G401.6 (cell line): Measurements from ENCODE around the gene COPS7A.

Experiments used
- FAIRE-seq: peaks from 2 replicates; lab custom pipeline; 2012; peaks lifted over from hg19 to GRCh38; lab: Jason Lieb, UNC

The COPS7A gene

DNA sequence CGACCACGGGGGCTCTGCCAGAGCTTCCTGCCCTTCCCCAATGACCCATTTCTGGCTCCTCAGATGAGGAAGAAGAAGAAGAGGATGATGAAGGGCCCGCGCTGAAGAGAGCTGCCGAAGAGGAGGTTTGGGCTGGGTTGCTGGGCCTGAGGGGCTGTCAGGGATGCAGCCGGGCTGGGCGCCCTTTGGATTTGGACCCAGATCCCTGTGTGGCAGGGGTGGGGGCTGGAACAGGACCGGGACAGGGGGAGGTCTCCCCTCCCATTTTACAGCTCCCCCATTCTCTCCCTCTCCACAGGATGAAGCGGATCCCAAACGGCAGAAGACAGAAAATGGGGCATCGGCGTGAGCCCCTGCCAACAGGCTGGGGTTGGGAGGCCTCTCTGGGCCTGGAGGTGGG lies 46.2 kb downstream of the COPS7A start:
- no peak for FAIRE-seq

DNA sequence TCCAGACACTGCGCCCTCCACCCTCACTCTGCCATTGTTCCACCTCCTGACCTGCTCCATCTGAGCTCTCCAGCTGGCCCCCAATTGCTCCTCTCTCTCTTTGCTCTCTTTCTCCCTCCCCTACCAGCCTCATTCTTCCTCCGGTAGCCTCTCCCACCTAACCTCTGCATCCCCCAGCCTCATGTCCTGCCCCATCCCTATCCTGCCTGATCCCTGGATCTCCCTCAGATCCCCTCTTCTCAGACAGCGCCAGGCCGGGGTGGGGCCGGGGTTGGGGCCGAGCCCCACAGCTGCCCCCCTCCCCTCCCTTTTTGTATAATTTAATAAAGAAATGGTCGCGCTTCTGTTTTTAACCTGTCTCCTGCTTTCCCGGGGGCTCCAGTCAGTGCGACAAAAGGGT lies 46.8 kb downstream of the COPS7A start:
- no peak for FAIRE-seq

GRCh38 chr12:6771091-6771495 lies 47.2 kb downstream of the COPS7A start:
- FAIRE-seq: no peak

- no peak for FAIRE-seq
These were observed 47.9 kb downstream of the COPS7A start for GRCh38 chr12:6771509-6772330.

DNA sequence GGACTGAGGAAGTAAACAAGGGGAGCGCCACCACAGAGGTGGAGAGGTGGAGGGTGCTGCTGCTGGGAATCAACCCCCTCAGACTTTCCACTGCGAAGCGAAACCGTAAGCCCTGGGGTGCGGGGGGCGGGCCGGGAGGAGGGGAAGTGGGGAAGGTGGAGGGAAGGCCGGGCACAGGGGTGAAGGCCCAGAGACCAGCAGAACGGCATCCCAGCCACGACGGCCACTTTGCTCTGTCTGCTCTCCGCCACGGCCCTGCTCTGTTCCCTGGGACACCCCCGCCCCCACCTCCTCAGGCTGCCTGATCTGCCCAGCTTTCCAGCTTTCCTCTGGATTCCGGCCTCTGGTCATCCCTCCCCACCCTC lies 48.5 kb downstream of the COPS7A start, which contains the start of gene LAG3:
TSS of gene LAG3 (plus strand) at position 190 of the 365 bp plus-strand sequence. CDS start 333 bp downstream, outside the sequence.
- no peak for FAIRE-seq

GRCh38 chr12:6772726-6773589 lies 49.1 kb downstream of the COPS7A start:
- no peak for FAIRE-seq

DNA sequence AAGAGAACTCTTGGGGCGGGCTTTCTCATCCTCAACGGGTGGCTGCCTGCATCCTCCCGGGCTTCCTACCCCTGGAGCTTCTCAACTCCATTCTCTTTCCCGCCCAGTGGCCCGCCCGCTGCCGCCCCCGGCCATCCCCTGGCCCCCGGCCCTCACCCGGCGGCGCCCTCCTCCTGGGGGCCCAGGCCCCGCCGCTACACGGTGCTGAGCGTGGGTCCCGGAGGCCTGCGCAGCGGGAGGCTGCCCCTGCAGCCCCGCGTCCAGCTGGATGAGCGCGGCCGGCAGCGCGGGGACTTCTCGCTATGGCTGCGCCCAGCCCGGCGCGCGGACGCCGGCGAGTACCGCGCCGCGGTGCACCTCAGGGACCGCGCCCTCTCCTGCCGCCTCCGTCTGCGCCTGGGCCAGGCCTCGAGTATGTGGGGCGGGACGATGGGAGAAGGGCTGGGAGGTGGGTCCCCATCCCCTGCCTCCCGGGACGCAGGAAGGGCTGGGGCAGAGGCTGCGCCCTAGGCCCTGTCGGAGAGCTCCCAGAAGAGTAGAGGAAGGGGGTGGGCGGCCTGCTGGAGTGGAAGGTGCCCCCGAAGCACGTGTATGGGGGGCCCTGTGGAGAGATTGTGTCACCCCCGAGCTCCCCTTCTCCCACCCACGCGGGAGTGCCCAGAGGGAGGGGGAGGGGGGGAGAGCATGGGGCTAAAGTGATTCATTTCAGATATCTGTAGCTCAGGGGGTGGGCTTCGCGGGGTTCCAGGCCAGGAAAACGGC lies 49.9 kb downstream of the COPS7A start:
- no peak for FAIRE-seq

GRCh38 chr12:6774499-6775062 lies 50.7 kb downstream of the COPS7A start:
- FAIRE-seq: no peak

DNA sequence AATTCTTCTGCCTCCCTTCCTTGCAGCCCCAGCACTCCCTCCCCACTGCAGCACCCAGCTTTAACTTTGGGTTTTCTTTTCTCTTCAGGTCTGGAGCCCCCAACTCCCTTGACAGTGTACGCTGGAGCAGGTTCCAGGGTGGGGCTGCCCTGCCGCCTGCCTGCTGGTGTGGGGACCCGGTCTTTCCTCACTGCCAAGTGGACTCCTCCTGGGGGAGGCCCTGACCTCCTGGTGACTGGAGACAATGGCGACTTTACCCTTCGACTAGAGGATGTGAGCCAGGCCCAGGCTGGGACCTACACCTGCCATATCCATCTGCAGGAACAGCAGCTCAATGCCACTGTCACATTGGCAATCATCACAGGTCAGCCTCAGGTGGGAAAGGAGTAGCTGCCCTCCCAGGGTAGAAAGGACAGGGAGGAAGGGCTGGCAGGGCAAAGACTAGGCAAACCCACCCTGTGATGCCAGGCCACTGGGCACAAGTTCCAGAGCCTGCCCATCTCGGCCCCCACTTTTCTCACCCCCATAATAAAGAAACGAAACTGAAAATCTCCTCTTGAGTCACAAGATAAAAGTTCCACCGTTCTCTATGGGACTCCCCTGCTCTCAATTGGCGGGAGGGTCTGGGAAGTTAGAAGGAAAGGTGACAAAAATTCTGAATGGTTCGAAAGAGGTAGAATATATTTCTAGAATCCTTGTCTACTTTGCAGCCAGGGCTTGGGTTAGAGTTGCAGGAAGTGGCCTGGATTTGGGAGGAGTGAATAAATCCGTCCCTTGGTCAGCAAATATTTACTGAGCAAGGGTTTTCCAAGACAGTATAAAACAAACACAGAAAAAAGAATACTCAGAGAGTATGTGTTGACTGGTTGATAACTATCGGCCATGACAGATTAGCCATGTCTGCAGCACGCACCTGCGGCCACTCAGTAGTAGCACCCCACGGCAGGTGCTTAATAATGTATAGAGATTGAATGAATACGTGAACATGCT lies 51.6 kb downstream of the COPS7A start:
- FAIRE-seq: no peak

DNA sequence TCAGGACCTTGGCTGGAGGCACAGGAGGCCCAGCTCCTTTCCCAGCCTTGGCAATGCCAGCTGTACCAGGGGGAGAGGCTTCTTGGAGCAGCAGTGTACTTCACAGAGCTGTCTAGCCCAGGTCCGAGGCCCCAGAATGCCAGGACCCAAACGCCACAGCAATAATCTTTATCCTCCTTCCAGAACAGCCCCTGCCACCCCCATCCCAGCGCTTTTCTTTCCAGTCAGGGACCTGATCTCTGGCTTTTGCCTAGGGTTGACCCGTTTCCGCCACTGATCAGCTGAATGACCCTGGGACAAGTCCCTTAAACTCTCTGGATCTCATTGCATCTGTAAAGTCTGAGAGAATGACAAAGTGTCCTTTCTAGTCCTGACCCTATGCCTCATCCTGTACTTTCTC lies 53.5 kb downstream of the COPS7A start:
- FAIRE-seq: no peak

DNA sequence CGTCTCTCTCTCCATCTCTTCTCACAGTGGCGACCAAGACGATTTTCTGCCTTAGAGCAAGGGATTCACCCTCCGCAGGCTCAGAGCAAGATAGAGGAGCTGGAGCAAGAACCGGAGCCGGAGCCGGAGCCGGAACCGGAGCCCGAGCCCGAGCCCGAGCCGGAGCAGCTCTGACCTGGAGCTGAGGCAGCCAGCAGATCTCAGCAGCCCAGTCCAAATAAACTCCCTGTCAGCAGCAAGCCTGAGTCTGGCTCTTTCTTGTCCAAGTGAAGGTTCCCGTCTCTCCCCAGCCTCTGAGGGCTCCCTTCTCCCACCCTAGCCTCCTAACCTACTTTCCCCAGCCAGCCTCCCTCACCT lies 54.3 kb downstream of the COPS7A start:
- FAIRE-seq: no peak

DNA sequence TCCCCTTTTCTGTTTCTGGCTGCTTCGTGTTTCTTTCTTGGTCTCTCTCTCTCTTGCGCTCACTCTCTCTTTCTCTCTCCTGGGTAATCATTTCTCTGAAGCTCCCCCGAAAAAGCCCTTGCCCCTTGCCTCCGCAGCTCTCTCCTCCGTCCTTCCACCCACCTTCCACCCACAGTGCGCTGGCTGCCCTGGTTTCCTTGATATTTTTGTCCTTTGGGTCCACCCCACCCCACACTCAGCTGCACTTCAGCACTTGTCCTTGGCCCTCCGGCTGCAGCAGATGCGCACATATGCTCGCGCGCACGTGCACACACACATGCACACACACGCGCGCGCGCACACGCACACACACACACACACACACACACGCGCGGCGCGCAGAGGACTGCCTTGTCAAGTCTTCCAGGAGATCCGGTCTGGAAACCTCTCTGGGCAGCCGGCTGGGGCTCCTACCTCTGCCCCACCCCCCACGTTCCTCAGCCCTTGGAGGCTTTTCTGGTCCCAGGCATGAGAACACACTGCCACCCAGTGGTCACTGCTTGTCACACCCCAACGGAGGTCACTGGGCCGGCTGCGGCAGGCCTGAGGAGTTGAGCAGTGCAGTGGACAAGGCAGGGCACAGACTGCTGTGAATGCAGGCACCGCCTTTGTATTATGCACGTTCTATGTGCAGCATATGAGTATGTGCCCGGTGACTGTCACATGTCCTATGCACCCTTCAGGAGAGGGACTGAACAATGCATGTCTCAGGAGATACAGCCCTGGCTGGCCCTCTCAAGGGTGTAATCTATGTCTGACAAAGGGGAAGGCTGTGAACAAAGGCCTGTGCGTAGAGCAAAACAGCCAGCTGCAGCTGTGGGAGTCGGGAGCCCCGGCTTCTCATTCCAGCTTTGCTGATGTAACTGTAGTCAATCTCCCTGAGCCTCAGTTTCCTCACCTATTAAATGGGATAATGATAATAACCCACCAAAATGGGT lies 55.0 kb downstream of the COPS7A start:
- peak; percentile 96 for FAIRE-seq

DNA sequence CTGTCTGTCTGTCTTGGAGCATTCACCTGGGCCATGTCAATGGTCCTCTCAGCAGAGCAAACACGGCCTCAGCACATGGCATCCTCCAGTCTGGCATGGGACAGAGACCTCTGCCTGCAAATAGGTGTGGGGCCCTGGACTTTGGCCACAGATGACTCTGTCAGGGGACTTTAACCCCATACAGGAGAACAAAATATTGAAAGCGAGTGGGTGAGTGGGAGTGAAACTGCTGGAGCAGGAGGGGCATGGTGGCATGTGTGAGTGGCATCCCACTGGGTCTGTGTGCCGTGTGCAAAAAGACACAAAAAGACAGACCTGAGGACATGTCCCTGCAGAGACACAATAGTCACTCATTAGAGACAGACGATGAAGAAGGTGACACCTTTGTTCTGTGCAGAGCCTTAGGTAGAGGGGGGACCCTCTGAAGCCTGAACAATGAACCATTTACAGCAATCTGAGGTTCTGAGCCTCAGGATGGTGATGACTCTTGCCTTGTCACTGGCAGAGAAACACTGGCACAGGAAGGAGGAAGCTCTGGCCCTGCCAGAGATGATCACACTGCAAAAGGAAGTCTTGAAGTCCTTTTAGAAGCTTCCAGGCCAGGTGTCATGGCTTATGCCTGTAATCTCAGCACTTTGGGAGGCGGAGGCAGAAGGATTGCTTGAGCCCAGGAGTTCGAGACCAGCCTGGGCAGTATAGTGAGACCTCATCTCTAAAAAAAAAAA lies 56.0 kb downstream of the COPS7A start:
- no peak for FAIRE-seq

DNA sequence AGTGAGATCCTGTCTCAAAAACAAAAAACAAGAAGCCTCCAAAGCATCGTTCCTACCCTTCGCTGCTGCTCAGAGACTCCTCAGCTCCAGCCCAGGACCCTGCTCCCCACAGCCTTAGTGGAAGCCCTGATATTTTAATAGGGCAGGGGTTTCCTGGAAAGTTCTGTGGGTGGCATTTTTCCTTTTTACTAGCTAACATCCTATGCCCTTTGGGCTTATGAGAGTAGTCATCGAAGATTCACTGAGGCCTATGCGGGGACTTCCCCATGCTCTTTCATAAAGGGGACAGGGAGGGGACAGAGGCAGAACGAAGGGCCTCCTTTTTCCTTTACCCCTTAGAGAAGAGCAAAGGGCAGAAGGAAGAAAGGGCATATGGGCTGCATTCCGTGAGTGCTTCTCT lies 56.7 kb downstream of the COPS7A start:
- no peak for FAIRE-seq
